BLaER1 (cell line): Measurements from ENCODE around the gene TMEM151A.

Experiments used
- H3K27ac ChIP-seq: shearing (Covaris generic); formaldehyde crosslinking; 2 replicates; pipeline ENCODE4 v1.8.1; 2022
- H3K27me3 ChIP-seq: shearing (Covaris generic); formaldehyde crosslinking; 2 replicates; pipeline ENCODE4 v1.8.1; 2022
- H3K36me3 ChIP-seq: shearing (Covaris generic); formaldehyde crosslinking; 2 replicates; pipeline ENCODE4 v1.8.1; 2022
- H3K4me1 ChIP-seq: shearing (Covaris generic); formaldehyde crosslinking; 2 replicates; pipeline ENCODE4 v1.8.1; 2022
- H3K4me2 ChIP-seq: shearing (Covaris generic); formaldehyde crosslinking; 2 replicates; pipeline ENCODE4 v1.8.1; 2022
- H3K4me3 ChIP-seq: shearing (Covaris generic); formaldehyde crosslinking; 2 replicates; pipeline ENCODE4 v1.8.1; 2022
- H3K9ac ChIP-seq: shearing (Covaris generic); formaldehyde crosslinking; 2 replicates; pipeline ENCODE4 v1.8.1; 2022
- H3K9me3 ChIP-seq: shearing (Covaris generic); formaldehyde crosslinking; 2 replicates; pipeline ENCODE4 v1.8.1; 2022
- H4K20me1 ChIP-seq: shearing (Covaris generic); formaldehyde crosslinking; 2 replicates; pipeline ENCODE4 v1.8.1; 2022
- Cebpa-rat ChIP-seq: shearing (Covaris generic); IDR thresholded peaks from 2 replicates; pipeline ENCODE4 v1.8.1; 2022

Gene TMEM151A

DNA sequence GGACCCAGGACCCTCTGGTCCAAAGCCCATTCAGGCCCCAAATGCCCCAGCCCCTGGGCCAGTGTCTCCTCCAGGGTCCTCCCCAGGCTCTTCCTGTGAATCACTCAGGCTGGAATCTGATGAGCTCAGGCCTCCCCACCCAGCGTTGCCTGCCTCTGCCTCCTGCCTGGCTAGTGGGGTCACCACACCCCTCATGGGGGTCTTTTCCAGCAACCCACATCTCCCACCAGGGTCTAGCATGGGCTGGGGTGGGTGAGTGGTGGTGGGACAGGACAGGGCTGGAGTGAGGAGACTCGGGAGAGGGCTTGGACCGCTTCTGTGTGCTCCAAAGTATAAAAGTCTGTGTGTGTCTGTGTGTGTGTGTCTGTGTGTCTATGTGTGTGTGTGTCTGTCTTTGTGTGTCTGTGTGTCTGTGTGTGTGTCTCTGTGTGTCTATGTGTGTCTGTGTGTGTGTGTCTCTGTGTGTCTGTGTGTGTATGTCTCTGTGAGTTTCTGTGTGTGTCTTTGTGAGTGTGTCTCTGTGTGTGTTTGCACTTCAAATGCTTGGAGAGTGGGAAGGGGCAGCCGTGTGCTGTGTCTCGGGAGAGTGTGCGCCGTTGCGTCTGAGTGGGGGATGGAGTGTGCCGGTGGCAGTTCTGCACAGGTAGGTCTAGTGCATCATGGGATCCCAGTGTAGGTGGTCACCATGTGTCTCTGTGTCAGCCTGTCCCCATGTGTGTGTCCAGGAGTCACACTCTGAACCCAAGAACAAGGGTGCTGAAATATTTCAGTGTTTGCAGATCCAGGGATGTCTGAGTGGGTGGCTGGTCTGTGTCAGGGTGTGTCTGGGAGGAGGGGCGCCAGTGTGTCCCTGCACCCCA, 35.7 kb downstream of the TMEM151A start:
- peak overlapping the region; percentile 84 for H3K9ac ChIP-seq
- peak overlapping the region; percentile 48 for H3K4me3 ChIP-seq
- H3K4me1 ChIP-seq, result peaks cover 89% of the 10 kb centered on the region
- H3K27ac ChIP-seq, result peak overlapping the region; percentile 98
- H3K27me3 ChIP-seq, result no peaks in the 10 kb centered on the region
- H3K36me3 ChIP-seq, result no peaks in the 10 kb centered on the region
- no peaks in the 10 kb centered on the region for H3K9me3 ChIP-seq
- H4K20me1 ChIP-seq, result no peaks in the 10 kb centered on the region
- TF ChIP-seq Cebpa-rat, result no peak
- peak overlapping the region; percentile 98 for H3K4me2 ChIP-seq

DNA sequence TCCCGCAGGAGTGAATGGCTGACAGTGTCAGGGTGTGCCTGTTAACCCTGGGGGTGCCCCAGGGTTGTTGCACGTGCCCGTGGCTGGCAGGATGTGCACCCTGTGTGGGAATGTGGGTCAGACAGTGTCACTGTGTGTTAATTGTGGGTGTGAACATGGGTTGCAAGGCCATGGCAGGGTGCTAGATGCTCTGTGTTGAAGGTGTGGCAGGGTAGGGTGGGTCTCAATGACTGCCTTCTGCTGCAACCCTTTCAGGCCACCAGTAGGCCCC, 36.3 kb downstream of the TMEM151A start:
- no peak for TF ChIP-seq Cebpa-rat
- Histone ChIP-seq H3K9me3 (no peaks in the 10 kb centered on the region), H4K20me1 (no peaks in the 10 kb centered on the region), H3K27me3 (no peaks in the 10 kb centered on the region), H3K4me1 (peaks cover 88% of the 10 kb centered on the region), H3K27ac (peak overlapping the region; percentile 98), H3K4me3 (0 out of 2 replicates have a peak overlapping the region, but pooled peaks have one; percentile 48), H3K36me3 (no peaks in the 10 kb centered on the region), H3K4me2 (peak overlapping the region; percentile 98), H3K9ac (peak overlapping the region; percentile 84)

GRCh38 chr11:66328302-66329144, 36.8 kb downstream of the TMEM151A start:
- Histone ChIP-seq H3K4me1 (peaks cover 88% of the 10 kb centered on the region), H3K4me2 (peak overlapping the region; percentile 98), H3K27me3 (no peaks in the 10 kb centered on the region), H3K9ac (peak overlapping the region; percentile 84), H3K9me3 (no peaks in the 10 kb centered on the region), H3K36me3 (no peaks in the 10 kb centered on the region), H4K20me1 (no peaks in the 10 kb centered on the region), H3K27ac (peak overlapping the region; percentile 98), H3K4me3 (peak overlapping the region; percentile 48; the same call in 1 of the 2 replicates)
- no peak for TF ChIP-seq Cebpa-rat

- Histone ChIP-seq H3K4me2 (peak overlapping the region; percentile 98), H3K4me3 (no peak overlapping the region), H3K36me3 (no peaks in the 10 kb centered on the region), H3K27me3 (no peaks in the 10 kb centered on the region), H3K27ac (peak overlapping the region; percentile 98), H4K20me1 (no peaks in the 10 kb centered on the region), H3K9me3 (no peaks in the 10 kb centered on the region), H3K9ac (peak overlapping the region; percentile 84; the same call in 1 of the 2 replicates), H3K4me1 (peaks cover 89% of the 10 kb centered on the region)
- no peak for TF ChIP-seq Cebpa-rat
Measured at GRCh38 chr11:66329165-66329673, 37.5 kb downstream of the TMEM151A start.

GRCh38 chr11:66330931-66331330, 39.2 kb downstream of the TMEM151A start:
- no peak overlapping the region; the same call in 1 of the 2 replicates for H3K9ac ChIP-seq
- H4K20me1 ChIP-seq, result no peaks in the 10 kb centered on the region
- H3K4me1 ChIP-seq, result peaks cover 89% of the 10 kb centered on the region
- H3K27me3 ChIP-seq, result no peaks in the 10 kb centered on the region
- H3K27ac ChIP-seq, result 0 out of 2 replicates have a peak overlapping the region, but pooled peaks have one; percentile 35
- H3K4me3 ChIP-seq, result no peak overlapping the region
- H3K9me3 ChIP-seq, result no peaks in the 10 kb centered on the region
- H3K4me2 ChIP-seq, result no peak overlapping the region; the same call in 1 of the 2 replicates
- no peaks in the 10 kb centered on the region for H3K36me3 ChIP-seq
- no peak for TF ChIP-seq Cebpa-rat

GRCh38 chr11:66331542-66332370, 40.1 kb downstream of the TMEM151A start:
- Histone ChIP-seq H3K4me3 (no peak overlapping the region), H3K27ac (peak overlapping the region; percentile 35; the same call in 1 of the 2 replicates), H3K4me2 (no peak overlapping the region), H4K20me1 (no peaks in the 10 kb centered on the region), H3K27me3 (no peaks in the 10 kb centered on the region), H3K9ac (peak overlapping the region; percentile 29), H3K4me1 (peaks cover 92% of the 10 kb centered on the region), H3K9me3 (no peaks in the 10 kb centered on the region), H3K36me3 (no peaks in the 10 kb centered on the region)
- no peak for TF ChIP-seq Cebpa-rat

DNA sequence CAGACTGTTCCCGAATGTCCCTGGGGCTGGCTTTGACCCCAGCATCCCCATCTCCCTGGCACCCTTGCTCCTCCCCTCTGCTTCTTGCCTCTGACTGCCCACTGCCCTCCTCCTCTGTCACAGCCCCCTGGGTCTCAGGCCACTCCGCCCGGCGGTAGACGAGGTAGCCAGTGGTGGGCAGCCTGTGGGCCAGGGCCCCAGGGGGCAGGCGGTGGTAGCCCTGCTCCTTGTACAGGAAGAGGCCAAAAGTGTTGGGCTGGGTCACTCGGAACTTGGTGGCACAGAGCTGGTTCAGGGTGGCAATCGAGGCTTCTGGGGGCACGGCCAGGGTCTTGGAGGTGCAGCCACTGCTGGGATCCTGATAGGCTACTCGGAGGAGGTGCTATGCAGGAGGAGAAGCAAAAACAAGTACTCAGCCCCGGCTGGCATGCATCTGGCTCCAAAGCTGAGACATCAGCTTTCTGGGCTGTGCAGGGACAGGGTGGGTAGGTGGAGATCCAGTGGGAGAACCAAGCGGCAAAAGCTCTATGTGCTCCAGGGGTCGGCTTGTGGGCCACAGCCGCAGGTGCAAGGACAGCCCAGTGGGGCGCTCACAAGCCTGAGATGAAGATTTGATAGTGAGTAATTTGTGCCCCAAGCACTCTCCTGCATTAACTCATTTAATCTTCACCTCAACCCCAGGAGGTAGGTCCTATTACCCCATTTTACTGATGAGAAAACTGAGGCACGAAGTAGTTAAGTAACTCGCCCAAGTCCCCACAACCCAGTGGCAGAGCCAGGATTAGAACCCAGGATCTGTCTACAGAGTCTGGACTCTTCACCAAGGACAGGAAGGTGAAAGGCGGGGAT, 40.9 kb downstream of the TMEM151A start:
- no peak for TF ChIP-seq Cebpa-rat
- no peaks in the 10 kb centered on the region for H4K20me1 ChIP-seq
- H3K4me1 ChIP-seq, result peaks cover 92% of the 10 kb centered on the region
- H3K27ac ChIP-seq, result peak overlapping the region; percentile 53; the same call in 1 of the 2 replicates
- no peak overlapping the region for H3K4me2 ChIP-seq
- H3K36me3 ChIP-seq, result peaks cover 5% of the 10 kb centered on the region
- no peak overlapping the region for H3K4me3 ChIP-seq
- H3K9me3 ChIP-seq, result no peaks in the 10 kb centered on the region
- peak overlapping the region; percentile 29; the same call in 1 of the 2 replicates for H3K9ac ChIP-seq
- H3K27me3 ChIP-seq, result no peaks in the 10 kb centered on the region

DNA sequence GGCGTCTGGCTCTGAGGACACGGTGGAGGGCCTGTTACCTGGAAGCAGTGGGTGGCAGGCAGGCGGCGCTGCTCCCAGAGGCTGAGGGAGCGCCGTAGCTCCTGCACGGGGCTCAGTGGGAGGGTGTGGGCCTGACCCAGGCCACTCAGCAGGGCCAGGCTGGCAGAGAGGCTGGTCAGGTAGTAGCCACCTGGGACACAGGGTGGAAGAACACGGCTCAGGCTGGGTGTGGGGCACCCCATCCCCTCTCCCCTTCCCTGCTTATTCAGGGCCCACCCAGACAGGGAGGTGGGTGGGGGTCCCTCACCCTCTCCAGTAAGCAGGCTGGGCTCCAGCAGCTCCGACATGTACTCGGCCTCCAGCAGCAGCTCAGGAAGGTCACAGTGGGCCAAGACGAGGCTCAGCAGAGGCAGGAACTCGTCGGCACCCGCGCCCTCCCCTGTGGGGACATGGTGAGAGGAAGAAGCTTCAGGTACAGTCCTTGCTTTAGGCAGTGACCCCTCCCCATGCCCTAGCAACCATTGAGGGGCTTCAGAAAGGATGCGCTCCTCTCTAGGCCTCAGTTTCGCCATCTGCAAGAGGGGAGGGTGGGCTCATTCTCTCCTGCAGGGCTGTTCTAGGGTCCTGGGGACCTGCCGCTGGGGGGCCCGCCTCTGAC, 41.7 kb downstream of the TMEM151A start:
- Histone ChIP-seq H3K9ac (0 out of 2 replicates have a peak overlapping the region, but pooled peaks have one; percentile 3), H4K20me1 (no peaks in the 10 kb centered on the region), H3K4me2 (peak overlapping the region; percentile 97), H3K27me3 (no peaks in the 10 kb centered on the region), H3K9me3 (no peaks in the 10 kb centered on the region), H3K4me1 (peaks cover 92% of the 10 kb centered on the region), H3K36me3 (peaks cover 12% of the 10 kb centered on the region), H3K27ac (peak overlapping the region; percentile 53; the same call in 1 of the 2 replicates), H3K4me3 (no peak overlapping the region)
- no peak for TF ChIP-seq Cebpa-rat
